HG03159 (cell line): ENCODE measurements around the gene IFNLR1.
"Not testable (repeated sequence)": the region's sequence is repeated elsewhere in the genome, so short reads cannot be mapped to it uniquely, and the experiment has no call there.

Experiments
- ATAC-seq: cut with Tn5 transposase; IDR thresholded peaks from one replicate; pipeline ENCODE4 v1.9.1; 2021; ENCODE audit warnings: mild to moderate bottlenecking, moderate library complexity; ENCODE audit not compliant: unreplicated experiment

Gene IFNLR1

DNA sequence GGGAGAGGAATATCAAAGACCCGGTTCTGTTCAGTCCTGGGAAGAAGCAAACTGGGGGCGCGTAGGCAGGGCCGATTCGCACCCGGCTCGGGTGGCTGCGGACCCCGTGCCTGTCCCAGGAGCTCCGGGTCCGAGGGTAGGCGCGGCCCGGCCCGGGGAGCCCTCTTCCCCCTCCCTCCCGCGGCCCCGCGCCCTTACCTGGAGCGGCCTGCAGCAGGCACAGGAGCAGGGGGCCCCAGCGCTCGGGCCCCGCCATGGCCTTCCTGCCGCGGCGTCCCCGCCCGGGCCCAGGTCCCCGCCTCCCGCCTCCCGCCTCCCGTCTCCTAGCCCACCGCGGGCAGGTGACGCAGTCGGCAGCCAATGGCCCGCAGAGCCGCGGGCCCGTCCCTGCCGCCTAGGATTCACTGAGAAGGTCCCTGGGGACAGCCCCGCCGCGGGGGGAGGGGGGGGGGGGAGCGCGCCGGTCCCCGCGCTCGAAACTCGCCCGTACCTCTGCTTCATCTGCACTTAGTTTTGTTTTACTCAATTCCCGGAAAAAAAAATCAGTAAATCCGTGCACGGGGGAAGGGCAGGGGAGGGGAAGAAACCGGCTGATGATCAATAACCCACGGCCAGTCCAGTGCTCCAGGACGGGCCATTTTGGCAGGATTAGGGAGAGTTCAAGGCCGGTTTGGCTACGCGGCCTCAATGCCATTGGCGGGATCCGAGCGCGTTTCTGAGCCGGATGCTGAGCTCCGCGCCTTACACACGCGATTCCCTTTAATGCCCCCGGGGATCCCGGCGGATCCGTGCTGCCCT is at the start of gene IFNLR1:
Gene IFNLR1, minus strand, starts transcription at position 297 of the 798 bp plus-strand sequence. Its CDS starts 41 bp downstream, at position 256.
- no peak for ATAC-seq

GRCh38 chr1:24235921-24236788 is 49.1 kb upstream of the IFNLR1 start:
- ATAC-seq, result no peak

- no peak for ATAC-seq
These were observed 46.9 kb upstream of the IFNLR1 start for GRCh38 chr1:24233684-24234600.

- no peak for ATAC-seq
These were observed 44.6 kb upstream of the IFNLR1 start for GRCh38 chr1:24231701-24232100.

DNA sequence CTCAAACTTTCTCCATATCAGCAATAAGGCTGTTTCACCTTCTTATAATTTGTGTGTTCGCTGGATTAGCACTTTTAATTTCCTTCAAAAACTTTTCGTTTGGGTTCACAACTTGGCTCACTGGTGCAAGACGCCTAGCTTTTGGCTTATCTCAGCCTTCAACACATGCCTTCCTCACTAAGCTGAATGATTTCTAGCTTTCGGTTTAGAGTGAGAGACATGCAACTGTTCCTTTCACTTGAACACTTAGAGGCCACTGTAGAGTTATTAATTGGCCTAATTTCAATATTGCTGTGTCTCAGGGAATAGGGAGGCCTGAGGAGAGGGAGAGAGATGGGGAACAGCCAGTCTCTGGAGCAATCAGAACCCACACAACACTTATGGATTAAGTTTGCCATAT is 41.2 kb upstream of the IFNLR1 start:
- ATAC-seq, result peak; percentile 64

GRCh38 chr1:24226749-24227148 is 39.7 kb upstream of the IFNLR1 start:
- ATAC-seq, result no peak

DNA sequence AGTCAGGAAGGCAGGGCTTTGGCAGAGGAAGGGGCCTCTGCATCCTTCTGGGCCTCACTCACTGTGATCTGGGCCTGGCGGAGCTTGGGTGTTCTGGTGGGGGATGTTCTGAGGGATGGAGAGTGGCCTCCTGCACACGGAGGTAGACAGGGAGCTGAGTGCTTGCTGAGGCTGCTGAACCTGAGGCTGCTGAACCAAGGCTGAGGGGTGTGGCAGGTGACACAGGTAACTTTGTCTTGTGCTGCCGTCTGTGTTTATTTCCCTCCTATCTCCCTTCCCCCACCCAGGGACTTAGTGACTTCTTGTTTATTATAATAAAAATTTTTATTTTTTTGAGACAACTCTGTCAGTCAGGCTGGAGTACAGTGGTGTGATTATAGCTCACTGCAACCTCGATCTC is 37.7 kb upstream of the IFNLR1 start:
- ATAC-seq, result no peak

- ATAC-seq, result no peak
These were observed 37.0 kb upstream of the IFNLR1 start for GRCh38 chr1:24224086-24224485.

DNA sequence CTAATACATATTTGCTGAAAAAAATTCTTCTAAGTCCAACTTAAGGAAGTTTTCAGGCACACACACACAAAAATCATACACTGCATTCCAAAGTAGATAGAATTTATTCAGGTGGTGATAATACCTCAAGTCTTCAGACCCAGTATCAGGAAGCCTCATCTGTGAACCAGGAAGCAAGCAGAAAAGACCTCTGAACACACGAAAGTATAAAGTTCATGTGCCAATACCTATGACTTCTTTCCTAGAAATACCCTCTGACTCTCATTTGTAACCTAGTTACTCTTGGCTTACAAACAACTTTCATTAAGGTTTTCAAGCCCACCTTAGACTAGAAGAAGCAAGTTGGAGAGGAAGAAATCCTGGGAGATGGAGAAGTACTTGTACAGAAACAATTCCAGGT is 35.7 kb upstream of the IFNLR1 start:
- no peak for ATAC-seq

DNA sequence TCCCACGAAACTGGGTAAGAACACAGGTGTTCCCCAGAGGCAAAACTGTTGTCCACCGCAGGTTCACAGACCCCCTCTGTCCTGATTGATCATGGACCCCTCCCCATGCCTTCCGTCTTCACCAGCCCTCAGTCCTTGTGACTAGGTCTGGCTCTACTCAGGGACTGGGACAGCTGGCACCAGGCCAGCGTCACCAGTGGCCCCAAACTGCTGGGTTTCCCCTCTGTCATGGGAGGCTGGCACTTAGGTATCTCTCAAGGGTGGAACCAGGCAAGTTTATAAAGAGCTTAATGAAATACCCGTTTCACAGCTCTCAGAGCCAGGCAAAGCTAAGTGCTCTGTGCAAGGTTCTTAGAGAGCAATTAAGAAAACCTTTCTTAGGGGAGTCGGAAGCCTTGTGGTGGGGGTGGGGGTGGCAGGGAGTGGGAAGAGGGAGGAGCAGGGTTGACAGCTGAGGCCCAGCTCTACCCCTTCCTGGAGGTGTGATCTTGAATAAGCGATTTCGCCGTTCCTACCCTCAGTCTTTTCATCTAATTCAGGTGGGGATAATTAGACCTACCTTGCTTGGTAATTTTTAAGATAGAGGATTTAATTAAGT is 35.0 kb upstream of the IFNLR1 start:
- no peak for ATAC-seq

GRCh38 chr1:24221246-24221645 is 34.2 kb upstream of the IFNLR1 start:
- no peak for ATAC-seq

DNA sequence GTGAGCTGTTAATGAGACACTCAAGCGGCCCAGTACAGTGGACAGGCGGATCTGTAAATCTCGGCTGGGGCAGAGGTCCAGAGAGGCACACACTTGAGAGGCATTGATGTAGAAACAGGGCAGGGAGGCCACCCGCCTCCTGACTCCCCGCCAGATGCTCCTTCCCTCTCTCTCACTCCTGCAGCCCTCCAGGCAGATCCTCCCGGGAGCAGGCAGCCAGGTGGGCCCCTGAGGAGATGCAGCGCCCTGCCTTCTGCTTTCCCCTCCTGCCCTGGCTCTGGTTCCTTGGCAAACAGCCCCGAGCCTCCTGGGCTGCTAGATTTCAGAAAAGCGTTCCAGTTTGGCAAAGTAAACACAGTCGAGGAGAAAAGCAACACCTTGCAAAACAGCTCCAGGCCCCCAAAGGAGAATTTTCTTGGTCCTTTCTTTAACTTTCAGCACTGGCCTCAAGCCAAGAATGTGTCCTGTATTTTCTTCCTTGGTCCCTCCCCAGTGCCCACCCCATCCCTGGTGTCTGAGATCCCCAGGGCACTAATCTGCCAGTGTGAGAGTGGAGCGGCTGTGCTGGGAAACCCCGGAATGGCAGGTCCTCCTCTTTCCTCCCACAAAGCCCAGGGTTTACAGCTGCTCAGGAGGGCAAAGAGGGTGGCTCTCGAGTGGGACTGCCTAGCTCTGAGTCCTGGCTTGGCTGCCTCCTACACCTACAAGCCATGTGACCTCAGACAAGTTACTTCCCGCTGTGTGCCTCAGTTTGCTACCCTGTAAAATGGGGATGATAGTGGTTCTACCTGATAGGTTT is 29.4 kb upstream of the IFNLR1 start:
- no peak for ATAC-seq

DNA sequence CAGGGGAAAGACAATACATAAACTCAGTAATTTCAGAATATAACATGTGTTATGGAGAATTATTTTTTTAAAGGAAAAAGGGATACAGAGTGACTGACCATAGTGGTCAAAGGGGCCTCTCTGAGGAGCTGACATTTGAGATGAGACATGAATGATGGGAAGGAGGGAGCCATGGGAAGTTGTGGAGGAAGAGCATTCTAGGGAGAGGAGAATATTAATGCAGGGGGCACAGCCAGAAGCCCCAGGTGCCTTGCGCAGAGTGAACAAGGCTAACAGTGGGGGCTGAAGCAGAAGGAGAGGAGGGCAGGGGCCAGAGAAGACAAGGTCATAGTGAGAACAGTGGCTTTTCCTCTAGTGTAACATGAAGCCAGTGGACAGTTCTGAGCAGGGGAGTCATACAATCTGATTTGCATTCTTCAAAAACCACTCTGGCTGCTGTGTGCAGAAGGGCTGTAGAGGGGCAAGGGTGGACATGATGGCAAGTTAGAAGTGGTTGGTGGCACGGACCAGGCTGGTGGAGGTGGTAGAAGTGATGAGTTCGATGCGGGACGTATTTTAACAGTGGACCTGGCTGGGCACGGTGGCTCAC is 28.2 kb upstream of the IFNLR1 start:
- ATAC-seq, result no peak

DNA sequence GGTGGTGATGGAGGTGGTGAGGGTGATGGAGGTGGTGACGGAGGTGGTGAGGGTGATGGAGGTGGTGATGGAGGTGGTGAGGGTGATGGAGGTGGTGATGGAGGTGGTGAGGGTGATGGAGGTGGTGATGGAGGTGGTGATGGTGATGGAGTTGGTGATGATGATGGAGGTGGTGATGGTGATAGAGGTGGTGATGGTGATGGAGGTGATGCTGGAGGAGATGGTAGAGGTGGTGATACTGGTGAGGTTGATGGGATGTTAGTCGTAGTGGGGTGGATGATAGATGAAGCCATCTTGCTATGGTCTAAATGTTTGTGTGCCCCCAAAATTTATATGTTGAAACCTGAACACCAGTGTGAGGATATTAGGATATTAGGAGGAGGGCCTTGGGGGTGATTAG is 25.3 kb upstream of the IFNLR1 start:
- no peak for ATAC-seq

GRCh38 chr1:24210195-24210627 is 23.1 kb upstream of the IFNLR1 start:
- no peak for ATAC-seq

DNA sequence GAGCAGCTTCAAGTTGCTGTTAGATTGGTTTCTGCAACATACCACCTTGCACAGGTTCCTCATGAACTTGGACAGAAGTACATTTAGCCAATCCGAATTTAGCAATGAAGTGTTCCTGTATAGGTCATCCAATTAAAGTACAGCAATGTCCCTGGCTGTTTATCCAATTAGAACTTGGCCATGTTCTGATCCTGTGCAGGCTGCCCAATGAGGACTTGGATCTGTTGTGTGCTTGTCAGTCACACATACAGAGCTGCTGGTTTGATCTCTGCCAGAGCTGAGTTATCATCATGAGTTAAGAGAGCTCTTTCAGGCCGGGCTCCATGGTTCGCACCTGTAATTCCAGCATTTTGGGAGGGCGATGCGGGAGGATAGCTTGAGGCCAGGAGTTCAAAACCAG is 22.0 kb upstream of the IFNLR1 start:
- ATAC-seq, result no peak

DNA sequence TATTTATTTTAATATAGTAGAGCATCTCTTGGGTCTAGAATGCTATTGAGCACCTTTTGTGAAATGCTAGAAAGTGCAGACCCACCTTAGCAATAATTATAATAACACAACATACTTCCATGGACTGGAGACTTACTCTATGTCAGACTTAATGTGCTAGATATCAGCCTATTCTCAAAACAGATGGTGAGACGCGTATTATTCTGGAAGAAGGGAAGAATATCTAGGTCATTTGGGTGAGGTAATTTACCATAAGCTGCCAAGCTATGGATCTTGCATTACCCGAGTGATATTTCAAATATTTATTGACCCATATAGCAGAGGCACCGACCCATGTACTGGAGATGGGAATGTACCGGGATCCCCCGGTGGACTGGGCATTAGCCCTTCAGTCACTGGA is 20.6 kb upstream of the IFNLR1 start:
- ATAC-seq, result no peak

DNA sequence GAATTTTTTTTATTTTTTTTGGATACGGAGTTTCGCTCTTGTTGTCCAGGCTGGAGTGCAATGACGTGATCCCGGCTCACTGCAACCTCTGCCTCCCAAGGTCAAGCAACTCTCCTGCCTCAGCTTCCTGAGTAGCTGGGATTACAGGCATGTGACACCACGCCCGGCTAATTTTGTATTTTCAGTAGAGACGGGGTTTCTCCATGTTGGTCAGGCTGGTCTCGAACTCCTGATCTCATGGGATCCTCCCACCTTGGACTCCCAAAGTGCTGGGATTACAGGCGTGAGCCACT is 20.3 kb upstream of the IFNLR1 start:
- ATAC-seq, result not testable (repeated sequence)

DNA sequence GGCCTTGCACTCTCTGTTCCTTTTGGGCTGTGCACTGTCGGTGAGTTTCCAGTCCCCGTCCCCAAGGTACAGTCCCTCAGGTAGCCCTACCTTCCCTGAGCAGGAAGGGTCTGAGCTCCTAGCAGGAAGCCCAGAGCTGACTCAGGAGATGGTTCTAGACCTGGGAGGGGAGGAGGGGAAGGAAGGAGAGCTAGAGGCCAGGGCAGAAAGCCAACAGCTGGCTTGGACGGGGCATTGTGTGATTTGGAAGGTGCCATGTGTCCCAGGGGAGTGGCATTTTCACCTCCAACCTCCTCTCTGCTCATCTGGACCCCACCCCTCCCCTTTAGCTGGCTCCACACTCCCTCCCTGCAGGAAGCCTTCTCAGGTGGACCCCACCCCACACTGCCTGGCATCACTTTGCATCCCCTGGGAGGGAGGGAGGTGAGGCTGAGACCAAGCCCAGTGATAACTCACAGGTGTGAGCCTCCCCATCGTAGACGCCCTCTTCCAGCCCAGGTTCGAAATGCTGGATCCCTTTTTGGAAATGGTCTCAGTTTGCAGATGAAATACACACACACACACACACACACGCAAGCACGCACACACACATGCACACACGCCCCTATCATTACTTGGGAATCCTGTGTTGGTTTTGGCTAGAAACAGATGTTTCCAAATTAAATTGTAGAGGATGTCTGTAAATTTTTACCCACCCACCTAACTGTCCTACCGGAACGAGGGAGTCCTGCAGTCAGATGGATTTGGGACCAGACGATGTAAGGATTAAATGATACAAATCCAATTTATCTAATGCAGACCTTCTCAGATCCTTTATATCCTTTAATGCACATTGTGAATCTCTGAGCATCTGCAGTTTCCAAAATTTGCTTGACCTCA is 19.7 kb upstream of the IFNLR1 start:
- no peak for ATAC-seq
